Fibroblast of the aortic adventitia (primary cell): Measurements from ENCODE around the gene TMIGD3. TPM values are rescaled to one million over a fixed set of nuclear protein-coding genes. Genes with fewer than 3 reads are reported as not detected.

Experiments
- DNase-seq: peaks from one replicate; pipeline ENCODE4 v3.0.0-alpha.2; 2010; ENCODE audit warnings: low read depth
- H3K4me3 ChIP-seq: 2 replicates; pipeline ENCODE4 v1.5.1; 2011; ENCODE audit warnings: low read depth, mild to moderate bottlenecking, control low read depth, low read length, moderate library complexity
- total RNA-seq: library from RNA; depleted of rRNA; stranded (reverse); fragments of >200 nt; gene quantifications from 2 replicates; pipeline ENCODE4 v1.2.3, GENCODE V29; 2012; ENCODE audit warnings: low replicate concordance
- TF ChIP-seq, protein P1 (sequence below): IDR thresholded peaks from 2 replicates; pipeline ENCODE4 v1.5.1; 2011; ENCODE audit warnings: mild to moderate bottlenecking, low read length, control low read depth, inconsistent platforms; ENCODE audit not compliant: insufficient read depth

Gene TMIGD3
- total RNA-seq, 1 donor, result not detected

DNA sequence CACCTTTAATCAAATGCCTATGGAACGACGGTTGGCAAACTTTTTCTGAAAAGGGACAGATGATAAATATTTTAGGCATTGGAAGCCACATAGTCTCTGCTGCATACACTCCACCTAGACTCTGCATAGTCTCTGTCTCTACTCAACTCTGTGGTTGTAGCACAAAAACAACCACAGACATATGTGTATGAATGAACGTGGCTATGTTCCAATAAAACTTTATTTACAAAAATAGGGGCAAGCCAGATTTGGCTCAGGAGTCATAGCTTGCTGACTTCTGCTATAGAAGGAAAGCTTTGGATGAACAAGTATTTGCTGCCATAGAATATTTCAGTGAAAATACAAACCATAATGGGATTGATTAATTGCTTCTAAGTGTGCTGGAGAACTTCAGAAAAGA, 37.5 kb upstream of the TMIGD3 start:
- TF ChIP-seq, protein P1, sequence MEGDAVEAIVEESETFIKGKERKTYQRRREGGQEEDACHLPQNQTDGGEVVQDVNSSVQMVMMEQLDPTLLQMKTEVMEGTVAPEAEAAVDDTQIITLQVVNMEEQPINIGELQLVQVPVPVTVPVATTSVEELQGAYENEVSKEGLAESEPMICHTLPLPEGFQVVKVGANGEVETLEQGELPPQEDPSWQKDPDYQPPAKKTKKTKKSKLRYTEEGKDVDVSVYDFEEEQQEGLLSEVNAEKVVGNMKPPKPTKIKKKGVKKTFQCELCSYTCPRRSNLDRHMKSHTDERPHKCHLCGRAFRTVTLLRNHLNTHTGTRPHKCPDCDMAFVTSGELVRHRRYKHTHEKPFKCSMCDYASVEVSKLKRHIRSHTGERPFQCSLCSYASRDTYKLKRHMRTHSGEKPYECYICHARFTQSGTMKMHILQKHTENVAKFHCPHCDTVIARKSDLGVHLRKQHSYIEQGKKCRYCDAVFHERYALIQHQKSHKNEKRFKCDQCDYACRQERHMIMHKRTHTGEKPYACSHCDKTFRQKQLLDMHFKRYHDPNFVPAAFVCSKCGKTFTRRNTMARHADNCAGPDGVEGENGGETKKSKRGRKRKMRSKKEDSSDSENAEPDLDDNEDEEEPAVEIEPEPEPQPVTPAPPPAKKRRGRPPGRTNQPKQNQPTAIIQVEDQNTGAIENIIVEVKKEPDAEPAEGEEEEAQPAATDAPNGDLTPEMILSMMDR, result no peak
- DNase-seq, result no peak
- H3K4me3 ChIP-seq, result no peak overlapping the region

DNA sequence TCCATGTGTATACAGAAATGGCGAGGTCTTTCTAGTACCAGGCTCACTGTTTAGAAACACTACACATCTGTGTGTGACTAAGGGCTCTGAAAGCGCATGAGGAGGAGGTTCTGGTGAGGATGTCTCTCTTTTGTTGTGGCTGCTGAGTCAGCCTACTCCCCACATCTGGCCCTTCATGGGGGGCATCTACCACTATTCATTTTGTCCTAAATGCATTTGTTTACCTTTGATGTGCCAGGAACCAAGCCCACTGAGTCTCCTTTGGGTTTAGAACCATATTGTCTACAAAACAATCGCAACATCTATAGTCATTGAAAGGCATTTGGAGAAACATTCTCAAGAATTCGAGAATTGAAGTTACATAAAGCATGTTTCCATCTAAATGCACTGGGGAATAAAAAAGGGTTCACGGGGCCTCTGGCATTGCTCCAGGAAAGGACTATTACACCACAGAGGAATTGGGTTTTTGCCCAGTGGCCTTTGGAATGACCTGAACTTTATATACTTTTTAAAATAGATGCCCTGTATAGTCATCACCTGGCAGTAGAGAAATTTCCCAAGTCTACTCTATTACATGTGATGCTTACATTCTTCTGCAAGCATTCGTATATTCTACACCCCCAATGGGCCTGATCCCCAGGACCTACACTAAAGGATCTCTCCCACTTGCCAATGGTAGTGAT, 35.1 kb upstream of the TMIGD3 start:
- peak; percentile 78 for DNase-seq
- no peak overlapping the region for H3K4me3 ChIP-seq
- TF ChIP-seq, protein P1, result no peak

DNA sequence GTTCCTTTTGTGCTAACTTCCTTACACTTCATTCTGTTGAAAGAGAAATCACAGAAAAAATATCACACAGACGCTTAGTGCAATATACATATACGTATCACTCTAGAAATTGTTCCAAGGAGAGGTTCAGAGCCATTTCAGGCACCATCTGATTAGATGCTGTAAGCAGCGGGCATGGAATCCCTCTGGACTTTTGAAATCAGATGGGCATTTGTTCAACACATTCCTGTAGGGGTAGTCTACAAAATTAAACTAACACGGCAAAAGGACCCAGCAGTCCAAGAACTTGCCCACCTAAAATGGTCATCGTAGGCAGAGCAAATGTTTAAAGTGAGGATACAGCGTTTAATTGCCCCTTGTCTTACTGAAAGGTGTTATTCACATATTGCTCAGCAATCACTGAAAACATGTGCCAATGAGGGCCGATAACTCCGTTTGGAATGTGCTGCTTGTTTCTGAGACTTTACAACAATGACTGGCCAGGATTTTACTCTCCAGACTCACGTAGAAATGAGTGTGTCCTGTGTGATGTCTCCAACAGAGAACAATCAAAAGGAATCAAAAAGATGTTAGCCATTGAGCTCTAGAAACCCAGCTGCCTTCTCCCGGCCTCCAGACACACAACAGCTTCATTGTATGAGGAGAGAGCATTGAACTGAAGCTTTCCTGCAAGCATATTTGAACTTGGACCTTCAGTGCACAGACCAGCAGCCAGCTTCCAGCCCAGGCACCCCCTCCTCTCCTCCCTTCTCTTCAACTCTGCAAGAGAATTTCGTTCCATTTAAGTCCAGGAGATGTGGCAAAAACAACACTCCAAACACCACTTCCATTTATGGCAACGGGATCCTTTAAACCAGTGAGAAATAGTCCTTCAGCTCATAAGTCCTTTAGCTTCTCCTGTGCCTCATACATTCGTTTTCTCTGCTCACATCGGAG, 32.1 kb upstream of the TMIGD3 start:
- TF ChIP-seq, protein P1, result no peak
- peak; percentile 33 for DNase-seq
- no peak overlapping the region for H3K4me3 ChIP-seq

DNA sequence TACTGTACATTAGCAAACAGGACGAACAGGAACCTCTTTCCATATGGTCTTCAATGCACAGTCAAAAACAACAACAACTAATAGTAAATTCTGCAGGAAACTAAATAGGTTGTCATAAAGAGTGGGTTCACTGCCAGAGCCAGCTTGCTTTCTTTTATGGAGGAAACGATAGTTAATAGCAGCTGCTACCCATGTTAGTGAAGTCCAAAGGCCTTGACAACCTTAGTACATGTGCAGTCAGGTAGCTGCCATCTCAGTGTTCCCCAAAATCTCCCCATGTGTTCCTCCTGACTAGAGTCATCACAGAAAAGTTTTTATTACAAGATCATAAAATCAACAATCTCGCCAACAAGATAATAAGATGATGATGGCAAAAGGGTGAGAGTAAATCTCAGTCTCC, 16.6 kb upstream of the TMIGD3 start:
- DNase-seq, result no peak
- no peak overlapping the region for H3K4me3 ChIP-seq
- TF ChIP-seq, protein P1, result no peak

DNA sequence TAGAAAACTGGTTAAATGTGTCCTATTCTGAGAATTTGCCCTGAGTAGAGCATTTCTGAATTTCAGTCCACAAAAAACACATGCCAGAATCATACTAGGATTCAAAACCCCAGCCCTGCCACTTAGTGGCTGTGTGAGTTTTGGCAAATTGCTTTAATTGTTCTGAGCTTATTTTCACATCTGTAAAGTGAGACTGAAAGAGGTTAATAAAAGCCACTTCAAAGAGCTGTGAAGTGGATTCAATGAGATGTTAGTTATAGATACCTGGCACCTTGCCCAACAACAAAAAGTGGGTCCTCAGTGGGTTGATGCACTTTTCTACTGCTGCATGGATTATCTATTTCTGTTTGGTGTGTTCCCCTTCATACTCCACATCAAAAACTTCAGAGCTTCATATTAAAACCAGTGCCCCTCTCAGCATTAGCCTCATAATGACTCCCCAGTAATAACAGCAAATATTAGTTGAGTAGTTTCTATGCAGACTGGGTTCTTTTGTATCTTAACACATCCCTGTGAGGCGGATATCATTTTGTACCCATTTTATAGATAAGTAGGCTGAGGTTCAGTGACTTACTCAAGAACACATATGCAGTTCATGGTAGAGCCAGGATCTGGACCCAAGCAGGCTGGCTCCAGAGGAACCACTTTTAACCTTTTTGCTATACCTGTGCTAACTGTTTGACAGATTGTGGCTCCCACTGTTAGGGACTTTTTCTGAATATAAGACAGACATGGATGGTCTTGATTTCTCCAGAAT, 14.2 kb upstream of the TMIGD3 start:
- no peak overlapping the region for H3K4me3 ChIP-seq
- no peak for DNase-seq
- TF ChIP-seq, protein P1, result no peak

DNA sequence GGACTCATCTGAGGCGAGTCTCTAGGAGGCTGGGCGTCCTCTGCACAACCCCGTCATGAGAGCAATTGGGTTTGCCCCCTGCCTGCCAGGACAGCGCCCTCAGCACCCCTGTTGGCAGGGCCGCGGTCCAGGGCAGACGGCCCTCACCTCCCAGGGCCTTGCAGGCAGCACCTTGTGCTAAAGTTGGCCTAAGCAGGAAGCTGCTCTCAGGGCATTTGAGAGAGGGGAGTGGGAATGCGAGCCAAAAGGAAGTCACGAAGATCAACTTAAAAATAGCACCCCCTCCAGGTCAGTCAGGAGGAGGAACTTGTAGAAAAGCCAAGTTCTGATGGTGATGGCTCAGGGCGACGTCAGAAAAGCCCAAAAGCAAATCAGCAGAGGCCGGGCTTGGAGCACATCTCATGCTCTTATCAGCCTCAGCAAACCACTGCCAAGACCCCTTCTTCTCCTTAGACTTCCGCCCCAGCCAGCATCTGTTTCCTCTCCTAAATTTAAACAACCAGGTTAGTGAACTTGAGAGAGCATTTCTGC, 12.6 kb upstream of the TMIGD3 start:
- peak; percentile 85 for DNase-seq
- TF ChIP-seq, protein P1, result peak; percentile 27
- peak overlapping the region; percentile 31 for H3K4me3 ChIP-seq
